Gastrocnemius medialis (tissue), 4 donors: ENCODE results near the gene TSPAN11. TPM values are rescaled to one million over a fixed set of nuclear protein-coding genes. Genes with fewer than 3 reads are reported as not detected.

Experiments
- ATAC-seq, 2 donors: fragments of 150-250 bp; one replicate each; pipeline ENCODE4 v1.9.1; 2016
- DNase-seq, 2 donors: peaks; one replicate each; pipeline ENCODE4 v3.0.0-alpha.2; 2019
- H3K27ac ChIP-seq, 4 donors: fragments of 200-600 bp; sonication (generic); 1 replicate in 1 of 4; 2 replicates in 3 of 4; pipeline ENCODE4 v1.5.1; 2016 to 2018; ENCODE audit warnings: mild to moderate bottlenecking in 2 of 4, moderate library complexity in 1 of 4
- H3K27me3 ChIP-seq, 3 donors: fragments of 200-600 bp; sonication (generic) in 2 of 3; 1 replicate in 1 of 3; 2 replicates in 2 of 3; pipeline versions ENCODE4 v1.5.1 to v1.6.0; 2016 to 2019; ENCODE audit warnings: mild to moderate bottlenecking in 1 of 3, moderate library complexity in 1 of 3
- H3K36me3 ChIP-seq, 2 donors: fragments of 200-600 bp; sonication (generic) in 1 of 2; one replicate each; pipeline ENCODE4 v1.5.1; 2017 to 2018
- H3K4me1 ChIP-seq, 2 donors: fragments of 200-600 bp; sonication (generic) in 1 of 2; one replicate each; pipeline ENCODE4 v1.5.1; 2016 to 2017; ENCODE audit warnings: mild to moderate bottlenecking in 2 of 2
- H3K4me3 ChIP-seq, 4 donors: fragments of 200-600 bp; sonication (generic) in 3 of 4; 1 replicate in 1 of 4; 2 replicates in 3 of 4; pipeline ENCODE4 v1.5.1; 2016 to 2019; ENCODE audit warnings: mild to moderate bottlenecking in 2 of 4
- H3K9me3 ChIP-seq, 3 donors: fragments of 200-600 bp; sonication (generic) in 2 of 3; 1 replicate in 1 of 3; 2 replicates in 2 of 3; pipeline ENCODE4 v1.5.1; 2016 to 2019
- CTCF ChIP-seq, 5 experiments: fragments of 450-650 bp in 3 of 5; fragments of 200-600 bp in 2 of 5; sonication (generic) in 2 of 5; IDR thresholded peaks in 4 of 5; conservative IDR thresholded peaks in 1 of 5; 1 replicate in 4 of 5; 2 replicates in 1 of 5; pipeline ENCODE4 v1.5.1; 2016 to 2019; ENCODE audit warnings: antibody characterized with exemption in 5 of 5, mild to moderate bottlenecking in 3 of 5, moderate library complexity in 3 of 5
- POLR2A ChIP-seq, 2 donors: fragments of 450-650 bp; IDR thresholded peaks; one replicate each; pipeline ENCODE4 v1.6.1; 2017; ENCODE audit warnings: antibody characterized with exemption in 2 of 2, mild to moderate bottlenecking in 2 of 2, moderate library complexity in 2 of 2
- in situ Hi-C, 4 donors: fragments of 200-750 bp; cut with MboI; loops; one replicate each; pipeline versions ENCODE4 v1.15.0 to v1.8.0; 2017; ENCODE audit warnings: low sequenced_read_pairs in 4 of 4
- intact Hi-C: fragments of 100-400 bp; cut with DNase I; formaldehyde crosslinking; loops from one replicate; pipeline ENCODE4 v1.15.1; 2023; ENCODE audit warnings: low total_unique reads
- total RNA-seq, 4 donors: library from RNA; depleted of rRNA; stranded (reverse); fragments of >200 nt; gene quantifications; one replicate each; pipeline versions ENCODE4 v1.1.0 to v1.2.3, GENCODE V29; 2016

The TSPAN11 gene
- total RNA-seq, 4 donors from 2014 or later = 0.05 to 0.16 (median 0.07) TPM; not detected in 1

GRCh38 chr12:30880813-30881212 lies 45.7 kb upstream of the TSPAN11 start:
- in situ Hi-C loops = no loop called here
- TF ChIP-seq POLR2A (IDR thresholded peaks at IDR 0.05) (no peak), CTCF (IDR thresholded peaks at IDR 0.05 in 4 of 5, conservative IDR thresholded peaks at IDR 0.05 in 1 of 5) (no peak)

GRCh38 chr12:30882706-30883105 lies 43.8 kb upstream of the TSPAN11 start:
- in situ Hi-C loops = no loop called here

More at GRCh38 chr12:30880813-30881212, 45.7 kb upstream of the TSPAN11 start:
- H3K36me3 ChIP-seq = no peaks in the 10 kb centered on the region
- DNase-seq (no peak), ATAC-seq (no peak)
- no peaks in the 10 kb centered on the region for H3K4me1 ChIP-seq
- intact Hi-C loops = no loop called here
- H3K9me3 ChIP-seq = no peaks in the 10 kb centered on the region
- H3K27me3 ChIP-seq = peaks cover 0 to 3% (median 0%) of the 10 kb centered on the region in 3 donors
- H3K4me3 ChIP-seq = no peak overlapping the region
- H3K27ac ChIP-seq = no peak overlapping the region

GRCh38 chr12:30884799-30885198 lies 41.7 kb upstream of the TSPAN11 start:
- intact Hi-C loops (no loop called here), in situ Hi-C loops (no loop called here)
- TF ChIP-seq POLR2A (IDR thresholded peaks at IDR 0.05) (no peak), CTCF (IDR thresholded peaks at IDR 0.05 in 4 of 5, conservative IDR thresholded peaks at IDR 0.05 in 1 of 5) (no peak)
- Histone ChIP-seq H3K27me3 (no peaks in the 10 kb centered on the region), H3K27ac (no peak overlapping the region), H3K36me3 (no peaks in the 10 kb centered on the region), H3K4me1 (no peaks in the 10 kb centered on the region), H3K4me3 (no peak overlapping the region), H3K9me3 (no peaks in the 10 kb centered on the region)
- DNase-seq (no peak), ATAC-seq (no peak)

More at GRCh38 chr12:30882706-30883105, 43.8 kb upstream of the TSPAN11 start:
- TF ChIP-seq CTCF (IDR thresholded peaks at IDR 0.05 in 4 of 5, conservative IDR thresholded peaks at IDR 0.05 in 1 of 5) (no peak), POLR2A (IDR thresholded peaks at IDR 0.05) (no peak)
- Histone ChIP-seq H3K9me3 (no peaks in the 10 kb centered on the region), H3K4me3 (no peak overlapping the region), H3K36me3 (no peaks in the 10 kb centered on the region), H3K4me1 (no peaks in the 10 kb centered on the region), H3K27ac (no peak overlapping the region), H3K27me3 (peaks cover 0 to 3% (median 0%) of the 10 kb centered on the region in 3 donors)
- DNase-seq (no peak), ATAC-seq (no peak)
- intact Hi-C loops = no loop called here

- no peak for TF ChIP-seq CTCF (IDR thresholded peaks at IDR 0.05 in 4 of 5, conservative IDR thresholded peaks at IDR 0.05 in 1 of 5)
- TF ChIP-seq POLR2A (IDR thresholded peaks at IDR 0.05) = no peak
- DNase-seq = no peak
- Histone ChIP-seq H3K4me3 (no peak overlapping the region), H3K27me3 (no peaks in the 10 kb centered on the region), H3K36me3 (no peaks in the 10 kb centered on the region), H3K4me1 (no peaks in the 10 kb centered on the region), H3K9me3 (no peaks in the 10 kb centered on the region), H3K27ac (no peak overlapping the region)
- in situ Hi-C loops = no loop called here
- intact Hi-C loops = no loop called here
- ATAC-seq = no peak
These were observed 41.2 kb upstream of the TSPAN11 start for GRCh38 chr12:30885321-30885720.

- H3K36me3 ChIP-seq = no peaks in the 10 kb centered on the region
- ATAC-seq (no peak), DNase-seq (no peak)
- H3K4me3 ChIP-seq = no peak overlapping the region
- H3K27me3 ChIP-seq = no peaks in the 10 kb centered on the region
- H3K4me1 ChIP-seq = no peaks in the 10 kb centered on the region
- intact Hi-C loops (no loop called here), in situ Hi-C loops (no loop called here)
- no peaks in the 10 kb centered on the region for H3K9me3 ChIP-seq
- TF ChIP-seq CTCF (IDR thresholded peaks at IDR 0.05 in 4 of 5, conservative IDR thresholded peaks at IDR 0.05 in 1 of 5) = no peak
- no peak for TF ChIP-seq POLR2A (IDR thresholded peaks at IDR 0.05)
- H3K27ac ChIP-seq = no peak overlapping the region
These were observed 39.3 kb upstream of the TSPAN11 start for GRCh38 chr12:30887226-30887625.
